Prostate gland (tissue), 2 donors: Measurements from ENCODE around the gene ZNF581.

Source experiments
- CTCF ChIP-seq, 4 experiments: fragments of 200-600 bp in 2 of 4; fragments of 450-650 bp in 2 of 4; sonication (generic) in 2 of 4; IDR thresholded peaks; 1 replicate in 3 of 4; 2 replicates in 1 of 4; pipeline ENCODE4 v1.5.1; 2016 to 2019; ENCODE audit warnings: antibody characterized with exemption in 4 of 4, mild to moderate bottlenecking in 2 of 4, moderate library complexity in 2 of 4
- POLR2A ChIP-seq: fragments of 450-650 bp; IDR thresholded peaks from one replicate; pipeline ENCODE4 v1.6.1; 2016; ENCODE audit warnings: antibody characterized with exemption, mild to moderate bottlenecking
- POLR2AphosphoS5 ChIP-seq: sonication (generic); formaldehyde crosslinking; IDR thresholded peaks from one replicate; pipeline ENCODE4 v1.6.1; 2017; ENCODE audit warnings: antibody characterized with exemption

- TF ChIP-seq CTCF (IDR thresholded peaks at IDR 0.05), result no peak
- no peak for TF ChIP-seq POLR2A
- TF ChIP-seq POLR2AphosphoS5, result no peak
Measured at GRCh38 chr19:55620410-55621204, 22.8 kb upstream of the ZNF581 start.
